ENCODE measurements around the gene SLC25A47.
"Not testable (repeated sequence)": the region's sequence is repeated elsewhere in the genome, so short reads cannot be mapped to it uniquely, and the experiment has no call there.

SLC25A47 gene

DNA sequence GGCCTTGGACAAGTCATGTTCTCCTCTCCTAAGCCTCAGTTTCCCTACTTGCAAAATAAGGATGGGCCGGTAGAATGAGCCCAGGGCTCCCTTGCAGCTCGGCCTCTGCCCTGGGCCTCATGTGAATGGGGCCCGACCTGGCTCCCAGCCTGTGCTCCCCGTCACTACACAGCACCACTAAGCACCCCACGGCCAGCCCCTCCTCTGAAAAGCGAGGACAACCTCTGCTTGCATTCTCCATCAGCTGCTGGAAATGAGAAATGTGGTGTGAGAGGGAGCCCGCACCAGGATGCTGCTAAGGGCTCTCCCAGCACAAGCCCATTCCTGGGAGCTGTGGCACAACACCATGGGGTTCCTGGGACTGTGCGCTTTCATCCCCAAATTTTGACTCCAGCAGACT is 10.2 kb downstream of the SLC25A47 start:
- Histone ChIP-seq H3K4me3 (ENCODE audit: low read length) (no peak overlapping the region), H3K36me3 (ENCODE audit: control insufficient read depth, low read depth, low read length) (peaks cover 14% of the 10 kb centered on the region), H3K9me3 (ENCODE audit: control insufficient read depth, low read depth, low read length) (no peaks in the 10 kb centered on the region), H3K4me1 (ENCODE audit: control insufficient read depth, low read depth, low read length) (no peaks in the 10 kb centered on the region), H3K27ac (ENCODE audit: low read length) (no peak overlapping the region), H3K9ac (ENCODE audit: low read length) (no peak overlapping the region), H3K27me3 (ENCODE audit: control insufficient read depth, insufficient read depth, low read length) (no peaks in the 10 kb centered on the region)

DNA sequence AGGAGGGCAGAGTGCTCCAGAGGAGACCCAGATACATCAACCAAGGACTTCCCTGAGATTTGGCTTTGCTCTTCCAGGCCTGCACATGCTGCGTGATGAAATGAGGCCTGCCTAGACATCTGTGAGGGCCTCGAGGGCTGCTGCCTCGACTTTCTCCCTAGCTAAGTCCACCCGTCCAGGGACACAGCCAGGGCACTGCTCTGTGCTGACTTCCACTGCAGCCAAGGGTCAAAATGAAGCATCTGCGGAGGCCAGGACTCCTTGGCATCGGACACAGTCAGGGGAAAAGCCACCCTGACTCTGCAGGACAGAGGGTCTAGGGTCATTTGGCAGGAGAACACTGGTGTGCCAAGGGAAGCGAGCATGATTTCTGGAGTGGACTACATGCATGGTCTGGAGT is 10.7 kb downstream of the SLC25A47 start:
- H3K9ac ChIP-seq (ENCODE audit: low read length), result no peak overlapping the region
- H3K27ac ChIP-seq (ENCODE audit: low read length), result no peak overlapping the region

DNA sequence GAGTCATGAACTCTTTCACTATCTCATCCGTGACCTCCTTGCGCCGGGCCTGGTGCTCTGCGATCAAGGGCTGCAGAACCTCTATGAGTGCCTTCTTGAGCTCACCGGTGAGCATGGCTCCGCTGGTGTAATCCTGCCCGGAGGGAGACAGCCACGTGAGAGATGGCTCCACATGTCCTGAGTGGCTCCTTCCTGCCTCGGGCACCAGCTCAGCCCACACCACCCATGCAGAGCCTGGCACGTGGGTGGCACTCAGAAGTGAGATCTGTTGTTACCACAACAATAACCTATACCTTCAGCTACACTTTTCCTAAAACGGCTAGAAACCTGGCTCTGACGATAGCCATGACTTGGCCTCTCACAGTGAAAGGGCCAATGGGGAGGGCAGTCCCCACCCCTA is 11.8 kb downstream of the SLC25A47 start:
- peaks cover 18% of the 10 kb centered on the region for H3K36me3 ChIP-seq (ENCODE audit: control insufficient read depth, low read depth, low read length)

More for the DNA sequence above, 10.7 kb downstream of the SLC25A47 start:
- Histone ChIP-seq H3K4me1 (ENCODE audit: control insufficient read depth, low read depth, low read length) (no peaks in the 10 kb centered on the region), H3K4me3 (ENCODE audit: low read length) (no peak overlapping the region), H3K9me3 (ENCODE audit: control insufficient read depth, low read depth, low read length) (no peaks in the 10 kb centered on the region), H3K27me3 (ENCODE audit: control insufficient read depth, insufficient read depth, low read length) (no peaks in the 10 kb centered on the region), H3K36me3 (ENCODE audit: control insufficient read depth, low read depth, low read length) (peaks cover 14% of the 10 kb centered on the region)

DNA sequence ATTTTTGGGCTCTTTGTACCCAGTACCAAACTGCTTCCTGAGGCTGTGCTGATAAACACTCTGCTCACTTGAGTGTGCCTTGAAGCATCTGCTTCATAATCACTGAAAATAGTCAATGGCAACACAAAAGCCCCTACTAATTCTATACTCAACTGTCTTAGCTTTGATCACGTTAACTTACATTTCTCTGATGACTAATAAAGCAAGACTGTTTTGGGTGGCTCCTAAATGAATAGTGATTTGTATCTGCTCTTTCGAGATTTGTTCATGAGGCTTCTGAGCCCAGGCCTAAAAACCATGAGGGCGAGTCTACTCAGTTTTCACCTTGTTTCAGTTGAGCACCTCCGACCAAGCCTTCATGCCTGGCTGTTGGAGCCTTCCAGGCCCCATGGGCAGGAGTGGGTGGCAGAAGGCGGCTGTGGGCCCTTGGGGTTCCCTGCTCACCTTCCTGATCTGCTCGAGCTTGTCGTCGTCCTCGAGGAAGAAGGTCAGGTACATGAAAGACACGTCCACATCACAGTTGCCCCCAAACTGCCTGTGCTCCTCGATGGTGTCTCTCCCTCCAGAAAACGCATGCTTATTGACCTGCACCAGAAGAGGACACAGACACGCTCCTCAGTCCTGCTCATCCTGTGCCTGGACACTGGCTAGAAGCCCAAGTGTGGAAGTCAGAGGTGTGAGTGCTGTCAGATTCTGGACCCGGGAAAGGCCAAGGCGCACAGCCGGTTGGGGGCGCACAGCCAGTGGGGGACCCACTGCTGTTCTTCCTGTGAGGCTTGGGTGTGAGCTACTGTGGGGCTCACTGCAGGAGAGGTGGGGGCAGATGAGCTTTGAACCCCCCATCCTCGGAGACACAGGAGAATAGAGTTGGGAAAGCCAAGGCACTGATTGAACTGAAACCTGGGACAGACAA is 13.7 kb downstream of the SLC25A47 start:
- Histone ChIP-seq H3K4me3 (ENCODE audit: low read length) (no peak overlapping the region), H3K4me1 (ENCODE audit: control insufficient read depth, low read depth, low read length) (no peaks in the 10 kb centered on the region), H3K27me3 (ENCODE audit: control insufficient read depth, insufficient read depth, low read length) (no peaks in the 10 kb centered on the region), H3K9ac (ENCODE audit: low read length) (no peak overlapping the region), H3K27ac (ENCODE audit: low read length) (no peak overlapping the region), H3K36me3 (ENCODE audit: control insufficient read depth, low read depth, low read length) (peaks cover 32% of the 10 kb centered on the region), H3K9me3 (ENCODE audit: control insufficient read depth, low read depth, low read length) (no peaks in the 10 kb centered on the region)

More for the DNA sequence above, 11.8 kb downstream of the SLC25A47 start:
- Histone ChIP-seq H3K4me1 (ENCODE audit: control insufficient read depth, low read depth, low read length) (no peaks in the 10 kb centered on the region), H3K27ac (ENCODE audit: low read length) (no peak overlapping the region), H3K9me3 (ENCODE audit: control insufficient read depth, low read depth, low read length) (no peaks in the 10 kb centered on the region), H3K9ac (ENCODE audit: low read length) (no peak overlapping the region), H3K27me3 (ENCODE audit: control insufficient read depth, insufficient read depth, low read length) (no peaks in the 10 kb centered on the region), H3K4me3 (ENCODE audit: low read length) (no peak overlapping the region)

DNA sequence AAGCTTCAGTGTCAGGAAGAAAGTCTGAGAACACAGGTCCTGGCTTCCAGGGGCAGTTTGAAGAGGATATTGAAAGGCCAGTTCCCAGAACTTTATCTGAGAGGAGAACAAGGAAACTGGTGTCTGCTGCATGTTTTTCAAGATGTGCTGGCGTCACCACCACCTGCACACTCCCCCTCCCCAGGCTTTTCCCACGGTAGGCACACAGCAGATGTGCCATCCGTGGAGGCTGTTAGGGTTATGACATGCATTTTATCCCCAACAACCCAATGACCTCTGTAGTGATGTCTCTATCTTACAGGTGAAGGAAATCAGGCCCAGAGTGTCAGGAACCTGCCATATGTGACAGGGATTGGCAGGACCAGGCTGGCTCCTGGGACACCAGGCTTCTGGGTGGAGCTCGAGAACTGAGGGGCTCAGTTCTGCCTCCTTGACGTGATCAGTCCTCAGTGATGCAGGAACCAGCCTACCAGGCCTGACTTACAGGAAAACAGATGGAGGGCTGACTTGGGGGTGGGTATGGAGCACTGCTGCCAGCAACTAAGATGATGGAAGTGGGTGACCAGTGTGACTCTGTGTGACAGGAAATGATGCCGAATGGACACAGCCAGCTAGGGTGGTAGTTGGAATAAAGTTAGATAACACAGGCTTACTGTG is 16.8 kb downstream of the SLC25A47 start:
- H3K4me1 ChIP-seq (ENCODE audit: control insufficient read depth, low read depth, low read length), result no peaks in the 10 kb centered on the region
- no peak overlapping the region for H3K4me3 ChIP-seq (ENCODE audit: low read length)
- no peaks in the 10 kb centered on the region for H3K27me3 ChIP-seq (ENCODE audit: control insufficient read depth, insufficient read depth, low read length)
- no peak overlapping the region for H3K9ac ChIP-seq (ENCODE audit: low read length)
- no peak overlapping the region for H3K27ac ChIP-seq (ENCODE audit: low read length)
- no peaks in the 10 kb centered on the region for H3K9me3 ChIP-seq (ENCODE audit: control insufficient read depth, low read depth, low read length)
- H3K36me3 ChIP-seq (ENCODE audit: control insufficient read depth, low read depth, low read length), result peaks cover 33% of the 10 kb centered on the region

DNA sequence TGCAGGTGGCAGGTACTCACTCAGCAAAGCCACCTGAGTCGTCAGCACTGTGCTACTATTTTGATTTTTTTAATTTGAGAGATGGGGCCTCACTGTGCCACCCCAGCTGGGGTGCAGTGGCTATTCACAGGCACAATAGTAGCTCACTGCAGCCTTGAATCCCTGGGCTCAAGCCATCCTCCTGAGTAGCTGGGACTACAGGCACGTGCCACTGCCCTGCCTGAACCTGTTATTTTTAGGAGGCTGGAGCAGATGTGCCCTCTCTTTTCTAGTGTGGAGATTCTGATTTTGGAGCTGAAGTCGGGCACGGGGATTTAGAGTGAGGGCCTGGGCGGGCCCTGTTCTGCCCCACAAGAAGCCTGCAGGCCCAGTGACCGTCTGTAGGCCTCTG is 17.3 kb downstream of the SLC25A47 start:
- Histone ChIP-seq H3K4me1 (ENCODE audit: control insufficient read depth, low read depth, low read length) (no peaks in the 10 kb centered on the region), H3K9ac (ENCODE audit: low read length) (no peak overlapping the region), H3K27ac (ENCODE audit: low read length) (no peak overlapping the region), H3K4me3 (ENCODE audit: low read length) (no peak overlapping the region), H3K9me3 (ENCODE audit: control insufficient read depth, low read depth, low read length) (no peaks in the 10 kb centered on the region), H3K36me3 (ENCODE audit: control insufficient read depth, low read depth, low read length) (peaks cover 33% of the 10 kb centered on the region), H3K27me3 (ENCODE audit: control insufficient read depth, insufficient read depth, low read length) (no peaks in the 10 kb centered on the region)

DNA sequence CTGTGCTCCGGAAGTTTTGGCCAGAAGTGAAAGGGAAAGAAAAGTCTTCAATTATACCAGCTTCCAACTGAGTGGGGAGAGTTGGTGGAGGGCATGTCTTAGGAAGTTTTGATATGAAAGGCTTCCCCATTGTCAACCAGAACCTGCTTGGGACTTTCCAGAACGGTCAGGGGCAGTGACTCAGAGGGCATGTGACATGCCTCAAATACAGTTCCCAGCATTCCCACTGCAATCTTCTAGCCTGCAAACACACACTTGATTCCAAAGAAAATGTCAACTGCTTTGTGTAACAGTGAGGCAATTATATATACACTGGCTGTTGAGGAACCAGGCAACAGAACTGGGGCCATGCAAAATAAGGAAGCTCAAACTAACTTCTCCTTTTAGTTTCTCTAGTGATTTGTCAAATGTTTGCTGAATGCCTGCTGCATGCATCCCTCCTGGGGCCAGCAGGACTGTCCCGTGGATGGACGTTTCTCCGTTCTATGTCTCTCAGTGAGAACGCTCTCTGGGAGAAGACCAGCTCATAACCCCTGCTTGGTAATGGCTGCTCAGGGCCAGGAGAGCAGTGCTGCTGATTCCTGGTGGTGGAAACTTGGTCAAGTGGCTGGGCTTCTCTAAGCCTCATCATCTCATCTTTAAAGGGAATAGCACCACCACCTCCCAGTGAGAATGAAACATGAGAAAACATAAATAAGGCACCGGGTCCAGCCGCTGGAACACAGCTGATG is 18.3 kb downstream of the SLC25A47 start:
- peaks cover 35% of the 10 kb centered on the region for H3K36me3 ChIP-seq (ENCODE audit: control insufficient read depth, low read depth, low read length)
- H3K4me3 ChIP-seq (ENCODE audit: low read length), result no peak overlapping the region
- no peak overlapping the region for H3K9ac ChIP-seq (ENCODE audit: low read length)
- no peaks in the 10 kb centered on the region for H3K9me3 ChIP-seq (ENCODE audit: control insufficient read depth, low read depth, low read length)
- no peaks in the 10 kb centered on the region for H3K27me3 ChIP-seq (ENCODE audit: control insufficient read depth, insufficient read depth, low read length)
- H3K27ac ChIP-seq (ENCODE audit: low read length), result no peak overlapping the region
- no peaks in the 10 kb centered on the region for H3K4me1 ChIP-seq (ENCODE audit: control insufficient read depth, low read depth, low read length)

DNA sequence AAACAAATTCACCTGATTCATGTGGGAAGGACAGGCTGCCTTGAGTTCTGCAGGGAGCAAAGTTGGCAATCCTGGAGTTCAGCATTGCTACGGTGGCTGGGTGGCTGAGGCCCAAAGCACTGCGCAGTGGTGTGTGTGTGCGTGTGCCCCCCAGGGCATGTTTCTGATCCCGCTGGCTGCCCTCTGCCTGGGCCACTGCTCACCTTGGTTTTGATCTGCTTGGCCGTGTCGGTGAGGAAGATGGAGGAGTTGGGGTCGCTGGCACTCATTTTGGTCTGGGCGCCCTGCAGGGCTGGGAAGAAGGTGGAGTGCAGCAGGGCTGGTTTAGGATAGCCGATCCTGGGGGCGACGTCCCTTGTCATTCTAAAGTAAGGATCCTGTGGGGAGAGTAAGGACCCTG is 19.1 kb downstream of the SLC25A47 start:
- Histone ChIP-seq H3K4me3 (ENCODE audit: low read length) (no peak overlapping the region), H3K9ac (ENCODE audit: low read length) (no peak overlapping the region), H3K4me1 (ENCODE audit: control insufficient read depth, low read depth, low read length) (no peaks in the 10 kb centered on the region), H3K36me3 (ENCODE audit: control insufficient read depth, low read depth, low read length) (peaks cover 37% of the 10 kb centered on the region), H3K9me3 (ENCODE audit: control insufficient read depth, low read depth, low read length) (no peaks in the 10 kb centered on the region), H3K27me3 (ENCODE audit: control insufficient read depth, insufficient read depth, low read length) (no peaks in the 10 kb centered on the region), H3K27ac (ENCODE audit: low read length) (no peak overlapping the region)

DNA sequence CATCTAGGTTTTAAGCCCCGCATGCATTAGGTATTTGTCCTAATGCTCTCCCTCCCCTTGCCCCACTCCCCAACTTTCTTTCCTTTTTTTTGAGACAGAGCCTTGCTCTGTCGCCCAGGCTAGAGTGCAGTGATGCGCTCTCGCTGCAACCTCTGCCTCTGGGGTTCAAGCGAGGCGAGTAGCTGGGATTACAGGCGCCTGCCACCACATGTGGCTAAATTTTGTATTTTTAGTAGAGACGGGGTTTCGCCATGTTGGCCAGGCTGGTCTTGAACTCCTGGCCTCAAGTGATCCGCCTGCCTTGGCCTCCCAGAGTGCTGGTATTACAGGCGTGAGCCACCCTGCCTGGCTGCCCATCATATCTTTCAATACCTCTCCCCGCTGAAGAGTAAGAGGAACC is 19.7 kb downstream of the SLC25A47 start:
- H3K27ac ChIP-seq (ENCODE audit: low read length); H3K4me3 ChIP-seq (ENCODE audit: low read length); H3K27me3 ChIP-seq (ENCODE audit: control insufficient read depth, insufficient read depth, low read length); H3K9ac ChIP-seq (ENCODE audit: low read length); H3K4me1 ChIP-seq (ENCODE audit: control insufficient read depth, low read depth, low read length); H3K9me3 ChIP-seq (ENCODE audit: control insufficient read depth, low read depth, low read length): not testable (repeated sequence)
- H3K36me3 ChIP-seq (ENCODE audit: control insufficient read depth, low read depth, low read length), result peaks cover 39% of the 10 kb centered on the region

DNA sequence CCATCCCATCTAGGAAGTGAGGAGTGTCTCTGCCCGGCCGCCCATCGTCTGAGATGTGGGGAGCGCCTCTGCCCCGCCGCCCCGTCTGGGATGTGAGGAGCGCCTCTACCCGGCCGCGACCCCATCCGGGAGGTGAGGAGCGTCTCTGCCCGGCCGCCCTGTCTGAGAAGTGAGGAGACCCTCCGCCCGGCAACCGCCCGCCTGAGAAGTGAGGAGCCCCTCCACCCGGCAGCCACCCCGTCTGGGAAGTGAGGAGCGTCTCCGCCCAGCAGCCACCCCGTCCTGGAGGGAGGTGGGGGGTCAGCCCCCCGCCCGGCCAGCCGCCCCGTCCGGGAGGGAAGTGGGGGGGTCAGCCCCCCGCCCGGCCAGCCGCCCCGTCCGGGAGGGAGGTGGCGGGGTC is 21.5 kb downstream of the SLC25A47 start:
- H3K27ac ChIP-seq (ENCODE audit: low read length); H3K9ac ChIP-seq (ENCODE audit: low read length); H3K9me3 ChIP-seq (ENCODE audit: control insufficient read depth, low read depth, low read length); H3K27me3 ChIP-seq (ENCODE audit: control insufficient read depth, insufficient read depth, low read length); H3K4me3 ChIP-seq (ENCODE audit: low read length); H3K4me1 ChIP-seq (ENCODE audit: control insufficient read depth, low read depth, low read length): not testable (repeated sequence)
- H3K36me3 ChIP-seq (ENCODE audit: control insufficient read depth, low read depth, low read length), result peaks cover 54% of the 10 kb centered on the region

DNA sequence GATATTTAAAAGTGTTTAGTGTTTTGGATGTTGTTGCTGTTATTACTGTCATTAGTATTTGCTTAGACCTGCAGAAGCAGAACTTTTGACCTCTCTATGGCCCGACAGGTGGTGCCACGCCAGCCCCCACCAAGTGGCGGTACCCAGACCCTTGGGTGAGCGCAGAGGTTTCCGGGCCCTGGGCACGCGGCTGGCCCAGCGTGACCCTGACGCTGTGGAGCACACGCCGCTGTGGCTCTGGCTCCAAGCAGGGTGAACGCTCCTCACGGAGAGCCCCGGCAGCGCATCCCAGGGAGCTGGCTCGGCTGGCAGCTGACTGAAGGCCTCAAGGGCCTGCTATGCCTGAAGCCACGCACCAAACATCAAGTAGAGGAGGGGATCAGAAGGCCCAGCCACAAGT is 22.6 kb downstream of the SLC25A47 start:
- H3K27ac ChIP-seq (ENCODE audit: low read length), result no peak overlapping the region
- no peak overlapping the region for H3K9ac ChIP-seq (ENCODE audit: low read length)
- no peak overlapping the region for H3K4me3 ChIP-seq (ENCODE audit: low read length)
- H3K9me3 ChIP-seq (ENCODE audit: control insufficient read depth, low read depth, low read length), result no peaks in the 10 kb centered on the region
- H3K27me3 ChIP-seq (ENCODE audit: control insufficient read depth, insufficient read depth, low read length), result no peaks in the 10 kb centered on the region
- H3K4me1 ChIP-seq (ENCODE audit: control insufficient read depth, low read depth, low read length), result no peaks in the 10 kb centered on the region
- H3K36me3 ChIP-seq (ENCODE audit: control insufficient read depth, low read depth, low read length), result peaks cover 49% of the 10 kb centered on the region

All from iPS-18a (cell line).